ENCODE measurements around the gene DTNBP1.

DTNBP1 gene

DNA sequence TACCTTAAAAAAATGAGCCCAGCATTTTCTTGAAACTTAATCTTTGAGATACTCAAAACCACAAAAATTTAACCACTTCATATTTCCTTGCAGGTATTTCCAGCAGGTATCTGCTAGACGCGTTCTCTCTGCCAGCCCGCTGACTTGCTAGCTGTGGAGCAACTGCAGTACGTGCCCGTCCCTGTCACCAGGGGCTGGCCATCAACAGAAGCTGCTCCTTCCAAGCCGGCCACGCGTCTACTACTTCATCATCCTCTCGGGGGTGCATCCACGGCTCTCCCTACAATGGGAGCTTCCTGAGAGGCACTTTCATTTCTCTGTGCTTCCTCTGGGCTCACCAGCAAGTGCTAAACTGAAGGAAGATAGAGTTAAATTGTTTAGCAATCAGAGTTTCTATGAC is 132.4 kb downstream of the DTNBP1 start:
- DNase-seq = no peak

DNA sequence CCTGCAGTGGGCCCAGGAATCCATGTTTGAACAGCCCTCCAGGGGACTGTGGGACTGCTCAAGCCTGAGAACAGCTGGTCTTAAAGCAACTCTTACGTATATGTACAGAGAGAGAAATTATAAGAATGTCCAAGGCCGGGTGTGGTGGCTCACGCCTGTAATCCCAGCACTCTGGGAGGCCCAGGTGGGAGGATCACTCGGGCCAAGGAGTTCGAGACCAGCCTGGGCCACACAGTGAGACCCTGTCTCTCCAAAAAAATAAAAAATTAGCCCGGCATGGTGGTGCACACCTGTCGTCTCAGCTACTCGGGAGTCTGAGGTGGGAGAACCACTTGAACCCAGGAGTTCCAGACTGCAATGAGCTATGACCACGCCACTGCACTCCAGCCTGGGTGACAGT is 134.0 kb downstream of the DTNBP1 start:
- DNase-seq = no peak

DNA sequence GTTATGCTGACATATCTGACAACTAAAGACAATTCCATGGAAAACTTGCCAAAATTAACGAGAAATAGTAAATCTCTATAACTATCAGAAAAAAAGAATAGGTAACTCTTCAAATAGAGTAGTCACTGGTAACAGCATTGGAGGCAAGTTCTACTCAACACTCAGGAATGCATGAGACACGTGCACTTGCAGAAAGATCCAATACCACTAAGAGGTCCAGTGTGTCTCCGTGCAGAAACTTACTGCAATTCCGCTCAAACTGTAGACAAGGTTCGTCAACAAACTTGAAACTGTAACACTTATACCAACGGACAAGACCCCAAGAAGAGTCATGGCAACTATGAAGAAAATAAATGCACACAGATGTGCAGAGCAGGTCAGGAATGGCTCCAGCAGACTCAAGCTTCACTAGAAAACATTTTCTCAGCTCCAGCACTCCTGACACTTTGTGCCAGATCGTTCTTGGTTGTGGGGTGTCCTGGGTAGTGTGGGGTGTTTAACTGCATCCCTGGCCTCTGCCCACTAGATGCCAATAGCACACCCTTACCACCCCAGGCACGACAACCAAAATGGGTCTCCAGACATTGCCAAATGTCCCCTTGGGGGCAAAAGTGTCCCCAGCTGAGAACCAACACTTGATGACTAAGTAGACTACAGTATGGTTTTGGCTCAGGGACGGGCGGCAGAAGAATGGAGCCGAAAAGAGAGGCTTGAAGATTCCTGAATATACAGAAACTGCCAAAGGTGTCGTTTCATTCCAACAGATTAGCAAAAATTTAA is 134.8 kb downstream of the DTNBP1 start:
- DNase-seq = no peak

DNA sequence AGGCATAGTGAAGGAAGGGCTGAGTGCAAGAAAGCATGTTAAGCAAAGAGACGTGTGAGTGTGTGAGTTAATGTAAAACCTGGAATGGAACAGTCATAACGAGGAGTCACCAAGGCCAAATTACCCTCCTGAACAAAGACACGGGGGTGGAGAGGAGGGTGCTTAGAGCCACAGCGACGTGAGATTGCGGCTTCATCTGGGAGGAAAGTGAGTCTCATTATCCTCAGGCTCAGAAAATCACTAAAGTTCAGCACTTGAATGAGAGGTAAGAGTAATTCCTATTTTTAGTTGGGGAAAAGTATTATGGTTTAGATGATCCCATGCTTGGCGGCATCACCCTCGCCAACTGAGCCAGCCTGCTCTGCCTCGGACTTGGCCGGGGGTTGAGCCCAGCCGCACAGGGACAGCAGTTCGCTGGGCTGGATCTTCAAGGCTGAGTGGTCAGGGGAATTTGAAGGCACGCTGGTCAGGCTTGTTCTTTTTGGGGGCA is 136.6 kb downstream of the DTNBP1 start:
- DNase-seq = no peak

- no peak for DNase-seq
These were observed 137.9 kb downstream of the DTNBP1 start for GRCh38 chr6:15524861-15525401.

DNA sequence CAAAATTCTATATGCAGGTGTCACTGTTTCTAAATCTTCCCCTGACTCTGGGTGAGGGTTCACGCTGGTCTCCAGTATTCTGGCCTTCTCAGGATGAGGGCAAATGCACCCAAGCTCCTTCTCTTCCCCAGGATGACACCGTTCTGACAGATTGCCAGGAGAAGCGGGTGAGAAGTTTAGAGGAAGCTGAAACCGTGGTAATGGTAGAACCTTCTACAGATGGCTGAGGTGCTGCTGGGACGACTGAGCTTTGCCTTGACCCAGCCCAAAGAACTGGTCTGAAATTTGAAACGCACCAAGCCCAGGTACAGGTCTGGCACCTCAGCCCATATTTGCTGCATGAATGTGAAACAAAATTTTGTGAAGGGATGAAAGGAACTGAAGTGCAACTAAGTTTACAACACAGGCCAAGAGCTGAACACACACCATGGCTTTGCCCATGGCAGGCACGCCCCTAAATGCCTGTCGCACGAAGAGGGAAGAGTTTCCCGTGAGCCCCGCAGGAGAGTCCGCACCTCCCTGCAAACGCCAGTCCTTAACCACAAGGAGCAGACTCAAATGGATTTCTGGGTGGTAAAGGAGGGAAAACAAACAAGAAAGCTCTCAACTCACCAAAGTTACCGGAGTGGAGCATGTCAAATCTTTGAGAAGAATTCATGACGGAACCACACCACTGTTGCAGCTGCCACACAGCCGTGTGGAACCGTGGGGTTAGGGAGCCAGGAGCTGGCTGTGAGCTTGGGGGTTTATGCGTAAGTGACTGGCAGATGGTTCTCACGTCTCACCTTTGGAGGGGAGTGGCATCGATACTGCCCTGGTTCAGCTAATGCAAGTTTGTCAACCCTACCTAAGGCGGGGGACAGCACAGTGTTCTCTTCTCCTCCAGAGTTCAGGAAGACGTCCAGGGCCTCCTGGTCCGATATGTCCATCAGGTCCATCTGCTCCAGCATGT is 138.9 kb downstream of the DTNBP1 start:
- DNase-seq = no peak

GRCh38 chr6:15522856-15523529 is 139.8 kb downstream of the DTNBP1 start:
- DNase-seq = no peak

DNA sequence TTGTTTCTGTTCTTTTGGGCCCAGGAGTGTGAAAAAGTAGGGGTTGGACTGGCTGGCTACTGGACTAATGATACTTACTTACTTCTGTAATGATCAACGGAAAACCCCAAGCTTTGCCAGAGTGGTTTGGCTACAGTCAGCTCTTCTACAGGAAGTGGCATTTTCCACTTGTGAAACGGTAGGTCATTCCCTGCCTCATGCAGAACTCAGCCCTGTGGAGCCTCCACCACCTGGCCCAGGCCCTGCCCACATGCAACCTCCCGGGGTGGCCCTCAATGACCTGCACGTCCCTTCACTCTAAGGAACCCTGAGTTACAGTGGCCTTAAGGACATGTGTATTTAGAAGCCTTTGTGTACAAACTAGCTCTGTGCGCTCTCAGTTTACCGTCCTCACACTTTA is 140.4 kb downstream of the DTNBP1 start:
- DNase-seq = no peak

GRCh38 chr6:15522026-15522425 is 140.8 kb downstream of the DTNBP1 start:
- no peak for DNase-seq

GRCh38 chr6:15521582-15521981 is 141.2 kb downstream of the DTNBP1 start:
- no peak for DNase-seq

GRCh38 chr6:15520626-15521203 is 142.1 kb downstream of the DTNBP1 start:
- DNase-seq = no peak

DNA sequence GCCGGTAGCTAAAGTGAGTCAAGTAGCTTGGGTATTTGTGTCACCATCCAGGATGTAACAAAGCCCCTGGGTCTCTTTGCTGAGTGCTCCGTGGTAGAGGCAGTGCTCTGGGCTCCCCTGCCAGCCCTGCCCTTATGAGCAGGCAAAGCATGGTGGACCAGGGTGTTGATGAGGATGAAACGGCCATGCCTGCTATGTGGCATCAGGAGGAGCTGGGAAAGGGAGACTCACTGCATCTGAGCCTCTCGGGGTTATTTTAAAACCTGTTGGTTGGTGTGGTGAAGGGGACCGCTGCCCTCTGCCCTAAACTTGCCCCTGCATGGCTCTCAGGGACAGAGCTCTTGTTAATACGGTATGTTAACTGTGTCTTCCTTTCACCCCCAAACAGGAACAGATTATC is 143.1 kb downstream of the DTNBP1 start:
- no peak for DNase-seq

- no peak for DNase-seq
These were observed 143.9 kb downstream of the DTNBP1 start for GRCh38 chr6:15518878-15519277.

DNA sequence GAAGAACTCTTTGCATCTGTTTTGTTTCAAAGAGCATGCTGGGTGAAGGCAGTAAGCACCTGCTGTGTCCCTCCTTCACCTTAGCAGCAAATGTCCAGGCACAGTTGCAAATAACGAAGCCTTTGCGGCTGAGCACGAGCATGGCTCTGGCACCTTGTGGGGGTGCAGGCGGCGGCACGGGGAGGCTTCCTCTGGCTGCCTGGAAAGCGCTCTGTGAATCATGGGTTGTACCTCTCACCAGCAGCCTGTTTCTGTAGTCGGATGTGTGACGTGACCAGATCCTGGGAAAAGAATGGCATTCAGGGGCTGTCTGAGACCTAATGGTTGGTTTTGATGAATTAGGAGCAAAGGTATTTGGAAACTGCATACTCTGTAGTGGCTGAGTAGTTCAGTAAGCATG is 144.8 kb downstream of the DTNBP1 start:
- no peak for DNase-seq

DNA sequence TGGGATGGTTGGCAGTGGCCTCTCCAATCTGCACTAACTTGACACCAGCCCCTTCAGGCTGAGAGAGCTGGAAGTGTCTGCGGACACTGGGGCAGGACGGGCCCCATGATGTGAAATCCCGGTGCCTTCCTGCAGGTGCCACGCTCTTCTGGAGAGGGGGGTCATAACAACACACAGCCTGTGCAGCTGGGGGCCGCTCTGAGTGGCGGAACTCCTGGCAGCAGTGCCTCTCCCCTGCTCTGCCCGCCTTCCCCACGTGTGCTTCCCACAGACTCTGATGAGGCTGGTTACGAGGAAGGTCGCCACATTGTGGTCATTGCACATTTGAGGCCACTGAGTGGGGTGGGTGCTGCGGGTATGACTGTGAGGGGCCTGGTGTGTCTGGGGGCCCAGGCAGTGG is 145.2 kb downstream of the DTNBP1 start:
- no peak for DNase-seq

DNA sequence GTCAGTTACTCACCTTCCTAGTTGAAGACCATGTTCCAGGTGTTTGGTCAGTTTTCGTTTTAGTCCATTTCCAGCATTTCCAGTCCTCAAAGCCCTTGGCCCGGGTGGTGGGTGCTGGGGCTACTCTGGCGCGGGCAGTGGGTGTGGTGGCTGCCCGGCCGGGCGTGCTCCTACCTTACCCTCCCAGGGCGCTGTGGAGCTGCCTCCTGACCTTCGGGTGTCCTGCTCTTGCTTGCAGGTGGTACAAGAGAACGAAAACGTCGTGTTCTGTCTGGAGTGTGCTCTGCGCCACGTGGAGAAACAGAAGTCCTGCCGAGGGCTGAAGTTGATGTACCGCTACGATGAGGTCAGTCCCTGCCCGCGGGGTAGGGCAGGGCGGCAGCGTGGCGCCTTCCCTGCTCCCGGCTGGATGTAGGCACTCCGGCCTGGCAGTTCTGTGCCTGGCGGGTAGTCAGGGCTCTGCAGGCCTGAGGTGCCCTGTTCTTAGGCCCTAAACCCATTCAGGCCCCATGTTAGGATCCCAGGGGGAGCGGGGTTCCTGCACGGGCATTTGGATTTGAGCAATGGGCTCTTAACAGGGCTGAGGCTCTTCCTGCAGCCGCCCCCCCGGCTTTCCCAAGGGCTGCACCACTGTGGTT is 145.8 kb downstream of the DTNBP1 start:
- no peak for DNase-seq

DNA sequence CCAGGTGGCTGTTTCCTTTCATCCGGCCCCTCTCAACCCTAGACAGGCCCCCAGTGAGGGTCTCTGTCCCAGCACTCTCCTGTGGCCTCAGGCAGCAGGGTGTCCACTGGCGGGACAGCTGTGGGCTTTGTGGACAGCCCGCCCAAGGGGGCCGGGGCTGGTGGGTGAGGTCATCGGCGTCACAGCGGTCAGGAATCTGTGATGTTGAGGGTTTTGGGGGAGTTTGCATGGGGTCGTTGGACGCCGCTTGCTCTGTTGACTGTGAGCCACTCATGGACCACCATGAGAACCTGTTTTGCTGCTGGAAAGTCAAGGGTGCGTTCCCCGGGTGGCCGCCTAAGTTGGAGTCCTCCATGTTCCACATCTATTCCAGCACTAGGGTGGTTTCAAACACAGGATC is 146.4 kb downstream of the DTNBP1 start:
- DNase-seq = no peak

- DNase-seq = no peak
These were observed 147.0 kb downstream of the DTNBP1 start for GRCh38 chr6:15515660-15516375.

- no peak for DNase-seq
These were observed 147.6 kb downstream of the DTNBP1 start for GRCh38 chr6:15515226-15515625.

- no peak for DNase-seq
These were observed 148.8 kb downstream of the DTNBP1 start for GRCh38 chr6:15513801-15514711.

Measured in activated naive CD4-positive, alpha-beta T cell (primary cell).